Neural crest cell (in vitro differentiated cells): ENCODE measurements around the gene CPB2. TPM values are rescaled to one million over a fixed set of nuclear protein-coding genes. Genes with fewer than 3 reads are reported as not detected.

Experiments
- DNase-seq: peaks from one replicate; pipeline ENCODE4 v3.0.0; 2021; ENCODE audit warnings: low read depth, mixed read lengths, low spot score
- H3K27ac Mint-ChIP-seq: one replicate; pipeline ENCODE4 v1.8.0; 2021; ENCODE audit warnings: mild to moderate bottlenecking, mixed read lengths; ENCODE audit not compliant: unreplicated experiment
- H3K27me3 Mint-ChIP-seq: 2 replicates; pipeline ENCODE4 v1.8.0; 2021; ENCODE audit warnings: low read depth, mild to moderate bottlenecking, mixed read lengths
- H3K36me3 Mint-ChIP-seq: 2 replicates; pipeline ENCODE4 v1.8.0; 2021; ENCODE audit warnings: low read depth, mild to moderate bottlenecking, mixed read lengths
- H3K4me1 Mint-ChIP-seq: 2 replicates; pipeline ENCODE4 v1.8.0; 2021; ENCODE audit warnings: mixed read lengths
- H3K4me3 Mint-ChIP-seq: one replicate; pipeline ENCODE4 v1.8.0; 2021; ENCODE audit warnings: mild to moderate bottlenecking, mixed read lengths
- H3K9me3 Mint-ChIP-seq: 2 replicates; pipeline ENCODE4 v1.8.0; 2021; ENCODE audit warnings: mixed read lengths
- total RNA-seq: library from RNA; stranded (reverse); gene quantifications from 2 replicates; pipeline ENCODE4 v1.2.1, GENCODE V29; 2021
- TF ChIP-seq, protein P1 (sequence below): fragments of 200-600 bp; sonication (generic); conservative IDR thresholded peaks from 2 replicates; pipeline ENCODE4 v1.5.0; 2021; ENCODE audit warnings: antibody characterized with exemption, mild to moderate bottlenecking

The CPB2 gene
- total RNA-seq, 1 donor from 2014 or later, result 0.44 TPM

DNA sequence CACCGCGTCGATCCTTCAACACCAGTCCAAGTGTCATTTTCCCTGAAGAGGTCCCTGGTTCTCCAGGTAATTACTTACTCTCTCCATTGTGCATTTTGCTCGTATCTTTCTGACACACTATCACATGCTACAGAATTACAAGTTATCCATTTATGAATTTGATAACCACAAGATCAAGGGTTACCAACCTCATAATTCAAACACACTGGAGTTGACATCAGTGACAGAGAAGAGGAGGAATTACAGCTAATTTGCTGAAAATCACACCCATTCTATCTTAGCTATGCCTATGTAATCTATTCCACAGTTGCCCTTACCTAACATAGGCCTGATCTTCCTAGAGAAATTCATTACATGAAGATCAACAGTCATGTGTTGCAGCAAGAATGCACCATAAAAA is 66.5 kb downstream of the CPB2 start:
- Mint-ChIP-seq H3K36me3 (peaks cover 41% of the 10 kb centered on the region), H3K27ac (no peak overlapping the region), H3K4me1 (peaks cover 4% of the 10 kb centered on the region), H3K4me3 (no peak overlapping the region), H3K9me3 (peaks cover 3% of the 10 kb centered on the region), H3K27me3 (no peaks in the 10 kb centered on the region)
- TF ChIP-seq, protein P1, sequence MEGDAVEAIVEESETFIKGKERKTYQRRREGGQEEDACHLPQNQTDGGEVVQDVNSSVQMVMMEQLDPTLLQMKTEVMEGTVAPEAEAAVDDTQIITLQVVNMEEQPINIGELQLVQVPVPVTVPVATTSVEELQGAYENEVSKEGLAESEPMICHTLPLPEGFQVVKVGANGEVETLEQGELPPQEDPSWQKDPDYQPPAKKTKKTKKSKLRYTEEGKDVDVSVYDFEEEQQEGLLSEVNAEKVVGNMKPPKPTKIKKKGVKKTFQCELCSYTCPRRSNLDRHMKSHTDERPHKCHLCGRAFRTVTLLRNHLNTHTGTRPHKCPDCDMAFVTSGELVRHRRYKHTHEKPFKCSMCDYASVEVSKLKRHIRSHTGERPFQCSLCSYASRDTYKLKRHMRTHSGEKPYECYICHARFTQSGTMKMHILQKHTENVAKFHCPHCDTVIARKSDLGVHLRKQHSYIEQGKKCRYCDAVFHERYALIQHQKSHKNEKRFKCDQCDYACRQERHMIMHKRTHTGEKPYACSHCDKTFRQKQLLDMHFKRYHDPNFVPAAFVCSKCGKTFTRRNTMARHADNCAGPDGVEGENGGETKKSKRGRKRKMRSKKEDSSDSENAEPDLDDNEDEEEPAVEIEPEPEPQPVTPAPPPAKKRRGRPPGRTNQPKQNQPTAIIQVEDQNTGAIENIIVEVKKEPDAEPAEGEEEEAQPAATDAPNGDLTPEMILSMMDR, result no peak
- no peak for DNase-seq

DNA sequence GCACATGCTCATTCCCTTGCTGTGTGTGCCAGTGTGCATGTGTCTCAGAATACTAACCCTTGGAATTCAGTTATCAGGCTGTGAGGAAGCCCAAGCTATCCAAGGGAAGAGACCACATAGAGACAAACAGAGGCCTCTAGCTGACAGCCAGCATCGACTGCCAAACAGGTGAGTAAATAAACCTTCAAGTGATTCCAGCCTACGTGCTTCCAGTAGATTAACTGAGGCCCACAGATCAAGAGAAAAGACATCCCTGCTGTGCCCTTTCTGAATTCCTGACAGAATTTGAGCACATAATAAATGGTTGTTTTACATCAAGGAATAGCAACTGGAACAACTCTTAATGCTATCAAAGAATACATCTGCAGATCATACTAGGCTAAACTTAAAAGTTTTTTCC is 69.8 kb downstream of the CPB2 start:
- Mint-ChIP-seq H3K9me3 (peaks cover 15% of the 10 kb centered on the region), H3K4me1 (peaks cover 3% of the 10 kb centered on the region), H3K4me3 (no peak overlapping the region), H3K36me3 (peaks cover 59% of the 10 kb centered on the region), H3K27me3 (no peaks in the 10 kb centered on the region), H3K27ac (no peak overlapping the region)
- TF ChIP-seq, protein P1, result no peak
- no peak for DNase-seq

- peaks cover 76% of the 10 kb centered on the region for H3K36me3 Mint-ChIP-seq
- H3K27ac Mint-ChIP-seq, result no peak overlapping the region
- H3K27me3 Mint-ChIP-seq, result no peaks in the 10 kb centered on the region
- TF ChIP-seq, protein P1, result no peak
- no peak overlapping the region for H3K4me3 Mint-ChIP-seq
- DNase-seq, result no peak
- peaks cover 4% of the 10 kb centered on the region for H3K4me1 Mint-ChIP-seq
- peaks cover 21% of the 10 kb centered on the region for H3K9me3 Mint-ChIP-seq
These were observed 72.5 kb downstream of the CPB2 start for GRCh38 chr13:46032341-46032740.

DNA sequence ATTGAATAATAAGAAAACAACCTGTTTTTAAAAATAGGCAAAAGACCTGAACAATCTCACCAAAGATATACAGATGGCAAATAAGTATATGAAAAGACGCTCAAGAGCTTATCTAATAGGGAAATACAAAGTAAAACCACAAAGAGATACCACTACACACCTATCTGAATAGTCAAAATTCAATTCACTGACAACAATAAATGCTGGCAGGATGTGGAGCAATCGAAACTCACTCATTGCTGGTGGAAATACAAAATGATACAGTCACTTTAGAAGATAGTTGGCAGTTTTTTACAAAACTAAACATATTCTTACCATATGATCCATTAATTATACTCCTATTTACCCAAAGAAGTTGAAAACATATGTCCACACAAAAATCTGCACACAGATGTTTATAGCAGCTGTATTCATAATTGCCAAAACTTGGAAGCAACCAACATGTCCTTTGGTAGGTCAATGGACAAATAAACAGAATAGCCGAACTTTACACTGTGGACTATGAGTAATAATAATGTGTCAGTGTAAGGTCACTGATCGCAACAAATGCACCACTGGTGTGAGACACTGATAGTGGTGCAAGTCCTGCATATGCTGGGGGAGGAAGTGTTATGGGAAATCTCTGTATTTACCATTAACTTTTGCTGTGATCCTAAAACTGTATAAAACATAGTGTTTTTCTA is 73.1 kb downstream of the CPB2 start:
- Mint-ChIP-seq H3K27me3 (no peaks in the 10 kb centered on the region), H3K27ac (no peak overlapping the region), H3K36me3 (peaks cover 74% of the 10 kb centered on the region), H3K4me1 (peaks cover 4% of the 10 kb centered on the region), H3K4me3 (no peak overlapping the region), H3K9me3 (peaks cover 21% of the 10 kb centered on the region)
- no peak for DNase-seq
- TF ChIP-seq, protein P1, result no peak

DNA sequence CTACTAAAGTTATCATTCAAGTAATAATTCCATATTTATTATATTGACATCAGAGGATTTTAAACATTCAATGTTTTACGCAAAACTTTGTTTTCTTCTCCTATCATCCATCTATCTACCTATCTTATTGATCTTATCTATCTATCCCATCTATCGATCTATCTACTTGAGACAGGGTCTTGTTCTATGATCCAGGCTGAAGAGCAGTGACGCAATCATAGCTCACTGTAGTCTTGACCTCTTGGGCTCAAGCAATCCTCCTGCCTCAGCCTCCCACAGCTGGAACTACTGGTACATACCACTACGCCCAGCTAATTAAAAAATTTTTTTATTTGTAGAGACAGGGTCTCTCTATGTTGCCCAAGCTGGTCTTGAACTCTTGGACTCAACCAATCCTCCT is 79.7 kb downstream of the CPB2 start:
- H3K27me3 Mint-ChIP-seq, result no peaks in the 10 kb centered on the region
- H3K9me3 Mint-ChIP-seq, result peaks cover 7% of the 10 kb centered on the region
- H3K36me3 Mint-ChIP-seq, result peaks cover 26% of the 10 kb centered on the region
- H3K4me3 Mint-ChIP-seq, result no peak overlapping the region
- peaks cover 4% of the 10 kb centered on the region for H3K4me1 Mint-ChIP-seq
- no peak overlapping the region for H3K27ac Mint-ChIP-seq
- DNase-seq, result no peak
- TF ChIP-seq, protein P1, result no peak
